ENCODE results near the gene SLC7A6.

SLC7A6 gene

GRCh38 chr16:68216240-68216639, 48.1 kb upstream of the SLC7A6 start:
- Histone ChIP-seq H3K4me3 (ENCODE audit: low read depth, low read length, poor library complexity, severe bottlenecking) (no peak overlapping the region), H2AFZ (ENCODE audit: low read length) (no peak overlapping the region), H3K9me3 (ENCODE audit: low read length) (no peaks in the 10 kb centered on the region), H3K4me1 (ENCODE audit: insufficient read depth, low read length, severe bottlenecking) (peaks cover 14% of the 10 kb centered on the region), H4K20me1 (ENCODE audit: insufficient read depth, low read length) (no peaks in the 10 kb centered on the region), H3F3A (ENCODE audit: insufficient read depth, low read length) (no peaks in the 10 kb centered on the region), H3K27ac (ENCODE audit: low read depth, low read length, poor library complexity, severe bottlenecking) (no peak overlapping the region), H3K36me3 (ENCODE audit: insufficient read depth, low read length) (no peaks in the 10 kb centered on the region; the same call in 1 of the 2 replicates), H3K9me2 (ENCODE audit: low read depth, low read length) (no peaks in the 10 kb centered on the region), H3K79me2 (ENCODE audit: insufficient read depth, low read length) (no peaks in the 10 kb centered on the region), H3K4me2 (ENCODE audit: low read length) (no peak overlapping the region), H3K9ac (ENCODE audit: low read length) (no peak overlapping the region), H3K27me3 (ENCODE audit: insufficient read depth, low read length) (no peaks in the 10 kb centered on the region)
- TF ChIP-seq, protein P1, sequence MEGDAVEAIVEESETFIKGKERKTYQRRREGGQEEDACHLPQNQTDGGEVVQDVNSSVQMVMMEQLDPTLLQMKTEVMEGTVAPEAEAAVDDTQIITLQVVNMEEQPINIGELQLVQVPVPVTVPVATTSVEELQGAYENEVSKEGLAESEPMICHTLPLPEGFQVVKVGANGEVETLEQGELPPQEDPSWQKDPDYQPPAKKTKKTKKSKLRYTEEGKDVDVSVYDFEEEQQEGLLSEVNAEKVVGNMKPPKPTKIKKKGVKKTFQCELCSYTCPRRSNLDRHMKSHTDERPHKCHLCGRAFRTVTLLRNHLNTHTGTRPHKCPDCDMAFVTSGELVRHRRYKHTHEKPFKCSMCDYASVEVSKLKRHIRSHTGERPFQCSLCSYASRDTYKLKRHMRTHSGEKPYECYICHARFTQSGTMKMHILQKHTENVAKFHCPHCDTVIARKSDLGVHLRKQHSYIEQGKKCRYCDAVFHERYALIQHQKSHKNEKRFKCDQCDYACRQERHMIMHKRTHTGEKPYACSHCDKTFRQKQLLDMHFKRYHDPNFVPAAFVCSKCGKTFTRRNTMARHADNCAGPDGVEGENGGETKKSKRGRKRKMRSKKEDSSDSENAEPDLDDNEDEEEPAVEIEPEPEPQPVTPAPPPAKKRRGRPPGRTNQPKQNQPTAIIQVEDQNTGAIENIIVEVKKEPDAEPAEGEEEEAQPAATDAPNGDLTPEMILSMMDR (IDR thresholded peaks at IDR 0.05; ENCODE audit: low read length), result no peak
- no peak for TF ChIP-seq EZH2 (IDR thresholded peaks at IDR 0.05; ENCODE audit: borderline replicate concordance, low read length)

GRCh38 chr16:68217506-68217905, 46.8 kb upstream of the SLC7A6 start:
- Histone ChIP-seq H3K9me3 (ENCODE audit: low read length) (no peaks in the 10 kb centered on the region), H3K4me2 (ENCODE audit: low read length) (no peak overlapping the region), H3F3A (ENCODE audit: insufficient read depth, low read length) (no peaks in the 10 kb centered on the region), H4K20me1 (ENCODE audit: insufficient read depth, low read length) (no peaks in the 10 kb centered on the region), H3K4me1 (ENCODE audit: insufficient read depth, low read length, severe bottlenecking) (peaks cover 14% of the 10 kb centered on the region), H3K27me3 (ENCODE audit: insufficient read depth, low read length) (no peaks in the 10 kb centered on the region), H3K27ac (ENCODE audit: low read depth, low read length, poor library complexity, severe bottlenecking) (no peak overlapping the region), H3K4me3 (ENCODE audit: low read depth, low read length, poor library complexity, severe bottlenecking) (no peak overlapping the region), H3K79me2 (ENCODE audit: insufficient read depth, low read length) (no peaks in the 10 kb centered on the region), H3K9ac (ENCODE audit: low read length) (no peak overlapping the region), H3K9me2 (ENCODE audit: low read depth, low read length) (no peaks in the 10 kb centered on the region), H3K36me3 (ENCODE audit: insufficient read depth, low read length) (no peaks in the 10 kb centered on the region; the same call in 1 of the 2 replicates), H2AFZ (ENCODE audit: low read length) (no peak overlapping the region)
- TF ChIP-seq, protein P1 (IDR thresholded peaks at IDR 0.05; ENCODE audit: low read length), result no peak
- no peak for TF ChIP-seq EZH2 (IDR thresholded peaks at IDR 0.05; ENCODE audit: borderline replicate concordance, low read length)

DNA sequence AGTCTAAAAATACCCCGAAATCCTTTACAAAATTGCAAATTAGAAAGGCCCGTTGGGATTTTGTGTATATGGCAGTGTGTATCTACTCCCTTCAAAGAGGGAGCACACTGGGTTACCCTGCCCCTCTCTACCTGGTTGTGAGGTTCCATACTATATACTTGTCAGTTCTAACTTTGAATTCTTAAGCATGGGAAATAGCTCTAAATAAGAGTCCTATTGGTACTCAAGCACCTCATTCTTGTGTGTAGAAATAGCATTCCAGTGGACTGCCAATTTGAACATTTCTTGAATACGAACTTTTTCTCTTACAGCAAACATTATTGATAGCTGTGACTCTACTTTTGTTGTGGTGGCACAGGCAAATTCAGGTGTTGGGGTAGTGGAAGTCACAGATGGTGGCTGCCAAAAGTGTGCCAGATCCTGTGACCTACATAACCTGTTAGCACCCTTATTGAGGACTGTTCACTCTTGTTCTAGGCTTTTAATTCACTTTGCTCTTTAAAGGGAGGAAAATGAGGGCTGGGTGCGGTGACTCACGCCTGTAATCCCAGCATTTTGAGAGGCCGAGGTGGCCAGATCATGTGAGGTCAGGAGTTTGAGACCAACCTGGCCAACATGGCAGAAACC, 44.5 kb upstream of the SLC7A6 start:
- H3K4me3 ChIP-seq (ENCODE audit: low read depth, low read length, poor library complexity, severe bottlenecking), result no peak overlapping the region
- H3F3A ChIP-seq (ENCODE audit: insufficient read depth, low read length), result no peaks in the 10 kb centered on the region
- no peak for TF ChIP-seq EZH2 (IDR thresholded peaks at IDR 0.05; ENCODE audit: borderline replicate concordance, low read length)
- TF ChIP-seq, protein P1 (IDR thresholded peaks at IDR 0.05; ENCODE audit: low read length), result no peak
- H4K20me1 ChIP-seq (ENCODE audit: insufficient read depth, low read length), result no peaks in the 10 kb centered on the region
- H3K79me2 ChIP-seq (ENCODE audit: insufficient read depth, low read length), result no peaks in the 10 kb centered on the region
- H3K9ac ChIP-seq (ENCODE audit: low read length), result no peak overlapping the region
- no peak overlapping the region for H3K4me2 ChIP-seq (ENCODE audit: low read length)
- no peak overlapping the region for H3K27ac ChIP-seq (ENCODE audit: low read depth, low read length, poor library complexity, severe bottlenecking)
- H3K4me1 ChIP-seq (ENCODE audit: insufficient read depth, low read length, severe bottlenecking), result peaks cover under 1% of the 10 kb centered on the region
- H3K36me3 ChIP-seq (ENCODE audit: insufficient read depth, low read length), result no peaks in the 10 kb centered on the region; the same call in 1 of the 2 replicates
- H3K9me2 ChIP-seq (ENCODE audit: low read depth, low read length), result no peaks in the 10 kb centered on the region
- no peaks in the 10 kb centered on the region for H3K27me3 ChIP-seq (ENCODE audit: insufficient read depth, low read length)
- H3K9me3 ChIP-seq (ENCODE audit: low read length), result no peaks in the 10 kb centered on the region
- H2AFZ ChIP-seq (ENCODE audit: low read length), result no peak overlapping the region

All from OCI-LY1 (cell line).